PFSK-1 (cell line): ENCODE results near the gene KAT7.

Experiments
- POLR2AphosphoS5 ChIP-seq: IDR thresholded peaks from 2 replicates; pipeline ENCODE4 v1.6.1; 2012; ENCODE audit warnings: low read depth, mild to moderate bottlenecking, control low read depth, low read length, moderate library complexity
- SIN3A ChIP-seq: IDR thresholded peaks from 2 replicates; pipeline ENCODE4 v1.6.1; 2012; ENCODE audit warnings: mild to moderate bottlenecking, low read length, moderate library complexity, borderline replicate concordance; ENCODE audit not compliant: insufficient read depth

GRCh38 chr17:49881054-49881402, 92.5 kb downstream of the KAT7 start:
- TF ChIP-seq SIN3A (no peak), POLR2AphosphoS5 (no peak)
